Measurements from ENCODE around the gene CNGA4.

CNGA4 gene

DNA sequence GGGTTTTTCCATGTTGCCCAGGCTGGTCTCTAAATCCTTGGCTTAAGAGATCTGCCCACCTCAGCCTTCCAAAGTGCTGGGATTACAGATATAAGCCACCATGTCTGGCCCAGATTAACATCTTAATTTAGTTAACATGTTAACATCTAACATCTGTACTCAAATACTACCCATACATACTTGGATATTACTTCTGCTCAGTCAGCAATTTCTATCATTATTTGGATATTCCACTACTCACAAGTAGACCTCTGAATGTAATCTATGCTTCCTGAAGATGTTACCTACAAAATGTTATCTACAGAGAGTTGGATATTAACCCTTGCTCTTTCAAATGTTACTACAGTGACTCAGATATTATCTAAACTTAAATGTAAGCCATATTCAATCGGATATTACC, 24.8 kb downstream of the CNGA4 start:
- Histone ChIP-seq H3K27ac (ENCODE audit: low read depth, low read length, poor library complexity, severe bottlenecking) (no peak overlapping the region), H3K4me2 (ENCODE audit: low read length) (no peak overlapping the region), H3K4me3 (ENCODE audit: low read depth, low read length, poor library complexity, severe bottlenecking) (no peak overlapping the region), H3K79me2 (ENCODE audit: insufficient read depth, low read length) (no peaks in the 10 kb centered on the region), H3K36me3 (ENCODE audit: insufficient read depth, low read length) (no peaks in the 10 kb centered on the region), H3K4me1 (ENCODE audit: insufficient read depth, low read length, severe bottlenecking) (no peaks in the 10 kb centered on the region), H3K9ac (ENCODE audit: low read length) (no peak overlapping the region), H3K9me2 (ENCODE audit: low read depth, low read length) (no peaks in the 10 kb centered on the region), H3F3A (ENCODE audit: insufficient read depth, low read length) (no peaks in the 10 kb centered on the region), H4K20me1 (ENCODE audit: insufficient read depth, low read length) (no peaks in the 10 kb centered on the region), H3K9me3 (ENCODE audit: low read length) (no peaks in the 10 kb centered on the region), H2AFZ (ENCODE audit: low read length) (no peak overlapping the region), H3K27me3 (ENCODE audit: insufficient read depth, low read length) (peaks cover 6% of the 10 kb centered on the region; the same call in 1 of the 2 replicates)
- no peak for TF ChIP-seq EZH2 (IDR thresholded peaks at IDR 0.05; ENCODE audit: borderline replicate concordance, low read length)
- TF ChIP-seq, protein P1, sequence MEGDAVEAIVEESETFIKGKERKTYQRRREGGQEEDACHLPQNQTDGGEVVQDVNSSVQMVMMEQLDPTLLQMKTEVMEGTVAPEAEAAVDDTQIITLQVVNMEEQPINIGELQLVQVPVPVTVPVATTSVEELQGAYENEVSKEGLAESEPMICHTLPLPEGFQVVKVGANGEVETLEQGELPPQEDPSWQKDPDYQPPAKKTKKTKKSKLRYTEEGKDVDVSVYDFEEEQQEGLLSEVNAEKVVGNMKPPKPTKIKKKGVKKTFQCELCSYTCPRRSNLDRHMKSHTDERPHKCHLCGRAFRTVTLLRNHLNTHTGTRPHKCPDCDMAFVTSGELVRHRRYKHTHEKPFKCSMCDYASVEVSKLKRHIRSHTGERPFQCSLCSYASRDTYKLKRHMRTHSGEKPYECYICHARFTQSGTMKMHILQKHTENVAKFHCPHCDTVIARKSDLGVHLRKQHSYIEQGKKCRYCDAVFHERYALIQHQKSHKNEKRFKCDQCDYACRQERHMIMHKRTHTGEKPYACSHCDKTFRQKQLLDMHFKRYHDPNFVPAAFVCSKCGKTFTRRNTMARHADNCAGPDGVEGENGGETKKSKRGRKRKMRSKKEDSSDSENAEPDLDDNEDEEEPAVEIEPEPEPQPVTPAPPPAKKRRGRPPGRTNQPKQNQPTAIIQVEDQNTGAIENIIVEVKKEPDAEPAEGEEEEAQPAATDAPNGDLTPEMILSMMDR (IDR thresholded peaks at IDR 0.05; ENCODE audit: low read length) = no peak

DNA sequence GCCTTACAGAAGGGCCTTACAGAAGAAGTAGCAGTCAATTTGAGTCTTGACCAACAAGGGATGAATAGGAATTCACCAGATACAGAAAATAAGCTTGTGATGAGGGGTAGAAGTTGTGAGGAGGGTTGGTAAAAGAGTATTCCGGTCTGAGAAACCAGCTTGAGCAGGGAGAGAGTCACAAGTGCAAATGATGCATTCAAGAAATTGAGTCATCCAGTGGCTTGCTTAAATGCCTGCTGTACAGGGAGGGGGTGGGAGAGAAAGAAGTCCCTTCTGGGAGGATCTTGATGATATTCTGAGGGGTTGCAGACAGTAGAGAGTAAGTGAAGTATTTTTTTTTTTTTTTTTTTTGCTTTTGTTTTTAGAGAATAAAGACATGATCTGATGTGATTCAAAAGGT, 29.9 kb downstream of the CNGA4 start:
- H3K4me2 ChIP-seq (ENCODE audit: low read length) = no peak overlapping the region
- H4K20me1 ChIP-seq (ENCODE audit: insufficient read depth, low read length) = no peaks in the 10 kb centered on the region
- H3K4me3 ChIP-seq (ENCODE audit: low read depth, low read length, poor library complexity, severe bottlenecking) = no peak overlapping the region
- H3K36me3 ChIP-seq (ENCODE audit: insufficient read depth, low read length) = no peaks in the 10 kb centered on the region
- TF ChIP-seq, protein P1 (IDR thresholded peaks at IDR 0.05; ENCODE audit: low read length) = no peak
- no peak for TF ChIP-seq EZH2 (IDR thresholded peaks at IDR 0.05; ENCODE audit: borderline replicate concordance, low read length)
- H3K27me3 ChIP-seq (ENCODE audit: insufficient read depth, low read length) = no peaks in the 10 kb centered on the region; the same call in 1 of the 2 replicates
- no peak overlapping the region for H3K9ac ChIP-seq (ENCODE audit: low read length)
- no peak overlapping the region for H2AFZ ChIP-seq (ENCODE audit: low read length)
- H3K27ac ChIP-seq (ENCODE audit: low read depth, low read length, poor library complexity, severe bottlenecking) = no peak overlapping the region
- no peaks in the 10 kb centered on the region for H3K4me1 ChIP-seq (ENCODE audit: insufficient read depth, low read length, severe bottlenecking)
- H3K9me2 ChIP-seq (ENCODE audit: low read depth, low read length) = no peaks in the 10 kb centered on the region
- no peaks in the 10 kb centered on the region for H3F3A ChIP-seq (ENCODE audit: insufficient read depth, low read length)
- H3K79me2 ChIP-seq (ENCODE audit: insufficient read depth, low read length) = no peaks in the 10 kb centered on the region
- no peaks in the 10 kb centered on the region for H3K9me3 ChIP-seq (ENCODE audit: low read length)

DNA sequence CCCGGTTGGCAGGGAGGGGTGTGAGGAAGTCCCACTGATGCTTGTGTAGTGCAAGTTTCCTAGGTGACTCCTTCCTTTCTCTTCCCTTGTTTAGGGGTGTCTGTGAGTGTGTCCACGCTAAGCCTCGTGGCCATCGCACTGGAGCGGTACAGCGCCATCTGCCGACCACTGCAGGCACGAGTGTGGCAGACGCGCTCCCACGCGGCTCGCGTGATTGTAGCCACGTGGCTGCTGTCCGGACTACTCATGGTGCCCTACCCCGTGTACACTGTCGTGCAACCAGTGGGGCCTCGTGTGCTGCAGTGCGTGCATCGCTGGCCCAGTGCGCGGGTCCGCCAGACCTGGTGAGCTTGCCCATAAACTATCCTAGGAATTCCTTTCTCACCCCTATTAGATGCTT, 31.1 kb downstream of the CNGA4 start:
- H3K27ac ChIP-seq (ENCODE audit: low read depth, low read length, poor library complexity, severe bottlenecking) = no peak overlapping the region
- H3K4me2 ChIP-seq (ENCODE audit: low read length) = no peak overlapping the region
- no peak for TF ChIP-seq EZH2 (IDR thresholded peaks at IDR 0.05; ENCODE audit: borderline replicate concordance, low read length)
- TF ChIP-seq, protein P1 (IDR thresholded peaks at IDR 0.05; ENCODE audit: low read length) = no peak
- H3K36me3 ChIP-seq (ENCODE audit: insufficient read depth, low read length) = no peaks in the 10 kb centered on the region
- H3K9me3 ChIP-seq (ENCODE audit: low read length) = no peaks in the 10 kb centered on the region
- H3K9ac ChIP-seq (ENCODE audit: low read length) = no peak overlapping the region
- H3K9me2 ChIP-seq (ENCODE audit: low read depth, low read length) = no peaks in the 10 kb centered on the region
- no peaks in the 10 kb centered on the region for H3K79me2 ChIP-seq (ENCODE audit: insufficient read depth, low read length)
- no peak overlapping the region for H2AFZ ChIP-seq (ENCODE audit: low read length)
- H4K20me1 ChIP-seq (ENCODE audit: insufficient read depth, low read length) = no peaks in the 10 kb centered on the region
- H3K4me1 ChIP-seq (ENCODE audit: insufficient read depth, low read length, severe bottlenecking) = no peaks in the 10 kb centered on the region
- H3K4me3 ChIP-seq (ENCODE audit: low read depth, low read length, poor library complexity, severe bottlenecking) = no peak overlapping the region
- no peaks in the 10 kb centered on the region; the same call in 1 of the 2 replicates for H3K27me3 ChIP-seq (ENCODE audit: insufficient read depth, low read length)
- H3F3A ChIP-seq (ENCODE audit: insufficient read depth, low read length) = no peaks in the 10 kb centered on the region

Measured in OCI-LY1 (cell line).